ENCODE results near the gene UBXN4. TPM values are rescaled to one million over a fixed set of nuclear protein-coding genes. Genes with fewer than 3 reads are reported as not detected.

UBXN4 gene
- total RNA-seq, 2 donors from 2014 or later, result 106 to 117 TPM

GRCh38 chr2:135825131-135825530, 83.5 kb downstream of the UBXN4 start:
- H3K27me3 ChIP-seq, result no peaks in the 10 kb centered on the region
- no peaks in the 10 kb centered on the region for H3K36me3 ChIP-seq
- TF ChIP-seq CTCF (IDR thresholded peaks at IDR 0.05), result no peak
- intact Hi-C loops (cut with DNase I), result no loop called here
- H3K4me3 ChIP-seq, result no peak overlapping the region
- no peak overlapping the region for H3K27ac ChIP-seq
- DNase-seq, result no peak
- no peaks in the 10 kb centered on the region for H3K9me3 ChIP-seq
- no peak overlapping the region for H3K9ac ChIP-seq (ENCODE audit: low read depth in 2 of 2, low read length in 2 of 2)
- no peaks in the 10 kb centered on the region for H3K4me1 ChIP-seq

- Histone ChIP-seq H3K9me3 (no peaks in the 10 kb centered on the region), H3K4me3 (no peak overlapping the region), H3K27ac (no peak overlapping the region), H3K9ac (ENCODE audit: low read depth in 2 of 2, low read length in 2 of 2) (no peak overlapping the region), H3K36me3 (no peaks in the 10 kb centered on the region), H3K27me3 (no peaks in the 10 kb centered on the region), H3K4me1 (no peaks in the 10 kb centered on the region)
- no peak for DNase-seq
- no peak for TF ChIP-seq CTCF (IDR thresholded peaks at IDR 0.05)
- intact Hi-C loops (cut with DNase I), result no loop called here
Observed at GRCh38 chr2:135825550-135826176, 84.0 kb downstream of the UBXN4 start.

- Histone ChIP-seq H3K4me3 (no peak overlapping the region), H3K4me1 (no peaks in the 10 kb centered on the region), H3K9ac (ENCODE audit: low read depth in 2 of 2, low read length in 2 of 2) (no peak overlapping the region), H3K36me3 (no peaks in the 10 kb centered on the region), H3K9me3 (no peaks in the 10 kb centered on the region), H3K27ac (no peak overlapping the region), H3K27me3 (no peaks in the 10 kb centered on the region)
- no peak for DNase-seq
- no peak for TF ChIP-seq CTCF (IDR thresholded peaks at IDR 0.05)
- intact Hi-C loops (cut with DNase I), result no loop called here
Observed at GRCh38 chr2:135826544-135826943, 84.9 kb downstream of the UBXN4 start.

GRCh38 chr2:135829378-135830135, 87.9 kb downstream of the UBXN4 start:
- Histone ChIP-seq H3K9ac (ENCODE audit: low read depth in 2 of 2, low read length in 2 of 2) (no peak overlapping the region), H3K27me3 (no peaks in the 10 kb centered on the region), H3K9me3 (no peaks in the 10 kb centered on the region), H3K4me3 (no peak overlapping the region), H3K36me3 (no peaks in the 10 kb centered on the region), H3K27ac (no peak overlapping the region), H3K4me1 (no peaks in the 10 kb centered on the region)
- no peak for DNase-seq
- no peak for TF ChIP-seq CTCF (IDR thresholded peaks at IDR 0.05)
- intact Hi-C loops (cut with DNase I), result no loop called here

GRCh38 chr2:135831180-135831812, 89.6 kb downstream of the UBXN4 start:
- no peaks in the 10 kb centered on the region for H3K4me1 ChIP-seq
- TF ChIP-seq CTCF (IDR thresholded peaks at IDR 0.05), result no peak
- no peaks in the 10 kb centered on the region for H3K27me3 ChIP-seq
- H3K27ac ChIP-seq, result no peak overlapping the region
- intact Hi-C loops (cut with DNase I), result no loop called here
- no peaks in the 10 kb centered on the region for H3K9me3 ChIP-seq
- no peak overlapping the region for H3K9ac ChIP-seq (ENCODE audit: low read depth in 2 of 2, low read length in 2 of 2)
- H3K36me3 ChIP-seq, result no peaks in the 10 kb centered on the region
- DNase-seq, result no peak
- no peak overlapping the region for H3K4me3 ChIP-seq
